OCI-LY7 (cell line): ENCODE results near the gene NDRG4.

ENCODE experiments used
- CTCF ChIP-seq: fragments of 200-600 bp; sonication (generic); conservative IDR thresholded peaks from 2 replicates; pipeline ENCODE4 v1.5.1; 2014; ENCODE audit warnings: mild to moderate bottlenecking, antibody characterized with exemption, low read length, moderate library complexity, mixed read lengths
- EZH2phosphoT487 ChIP-seq: fragments of 200-600 bp; sonication (generic); IDR thresholded peaks from 2 replicates; pipeline ENCODE4 v1.6.1; 2018; ENCODE audit warnings: low read depth, borderline replicate concordance, mild to moderate bottlenecking, mixed run types, antibody characterized with exemption, low read length, moderate library complexity, mixed read lengths

GRCh38 chr16:58464047-58464915 is 35.7 kb upstream of the NDRG4 start:
- TF ChIP-seq CTCF (no peak), EZH2phosphoT487 (peak; percentile 81)
